H1 (cell line): ENCODE data around the gene SLC13A5. TPM values are rescaled to one million over a fixed set of nuclear protein-coding genes. Genes with fewer than 3 reads are reported as not detected.

Source experiments
- CTCF ChIA-PET: fragments of 300-600 bp; sonication (Branson Sonifier 250); formaldehyde crosslinking; loops from one replicate; lab custom pipeline; 2021; ENCODE audit not compliant: partially characterized antibody; lab: Charles Lee
- POLR2A ChIA-PET: fragments of 300-600 bp; sonication (Branson Sonifier 250); formaldehyde crosslinking; loops from one replicate; lab custom pipeline; 2021; ENCODE audit warnings: inconsistent platforms; ENCODE audit not compliant: partially characterized antibody; lab: Charles Lee
- DNase-seq, 2 experiments: peaks; one replicate each; pipeline versions ENCODE4 v3.0.0 to v3.0.0-alpha.2; 2010 to 2022; ENCODE audit warnings: low spot score in 2 of 2, low read depth in 1 of 2, mixed read lengths in 1 of 2
- FAIRE-seq: peaks from 2 replicates; lab custom pipeline; 2011; peaks lifted over from hg19 to GRCh38; lab: Jason Lieb, UNC
- H2AFZ ChIP-seq: 2 replicates; pipeline ENCODE4 v1.8.1; 2012; ENCODE audit warnings: low read length, inconsistent platforms
- H2AK5ac ChIP-seq: 2 replicates; pipeline ENCODE4 v1.6.1; 2013; ENCODE audit warnings: low read depth, low read length
- H2BK120ac ChIP-seq: replicated peaks from 2 replicates; pipeline ENCODE3; 2013; ENCODE audit warnings: low read depth, low read length, inconsistent platforms
- H2BK12ac ChIP-seq: 2 replicates; pipeline ENCODE4 v1.6.1; 2013; ENCODE audit warnings: low read depth, low read length
- H2BK15ac ChIP-seq: 2 replicates; pipeline ENCODE4 v1.6.1; 2013; ENCODE audit warnings: low read length
- H2BK20ac ChIP-seq: 2 replicates; pipeline ENCODE4 v1.6.1; 2013; ENCODE audit warnings: low read length
- H2BK5ac ChIP-seq: 2 replicates; pipeline ENCODE4 v1.6.1; 2013; ENCODE audit warnings: low read depth, low read length
- H3K14ac ChIP-seq: 2 replicates; pipeline ENCODE4 v1.6.1; 2013; ENCODE audit warnings: inconsistent platforms; ENCODE audit not compliant: insufficient read length
- H3K18ac ChIP-seq: 2 replicates; pipeline ENCODE4 v1.6.1; 2013; ENCODE audit warnings: low read length; ENCODE audit errors: extremely low read depth
- H3K23ac ChIP-seq: 2 replicates; pipeline ENCODE4 v1.6.1; 2013; ENCODE audit warnings: inconsistent platforms; ENCODE audit not compliant: insufficient read length
- H3K23me2 ChIP-seq: 2 replicates; pipeline ENCODE4 v1.6.1; 2013; ENCODE audit warnings: low read depth, low read length
- H3K27ac ChIP-seq: 2 replicates; pipeline ENCODE4 v1.6.1; 2011; ENCODE audit warnings: low read depth, low read length, inconsistent platforms
- H3K27me3 ChIP-seq, 4 experiments: replicated peaks in 1 of 4; 1 replicate in 1 of 4; 2 replicates in 3 of 4; pipeline versions ENCODE4 v1.6.1 to v1.8.1; 2011 to 2013; ENCODE audit warnings: low read length in 3 of 4, mild to moderate bottlenecking in 3 of 4, inconsistent platforms in 2 of 4, mixed read lengths in 2 of 4, moderate library complexity in 1 of 4; ENCODE audit not compliant: control insufficient read depth in 3 of 4, insufficient read depth in 3 of 4; ENCODE audit errors: extremely low read depth in 1 of 4
- H3K36me3 ChIP-seq, 4 experiments: 2 replicates each; pipeline versions ENCODE4 v1.6.1 to v1.8.1; 2011 to 2013; ENCODE audit warnings: mild to moderate bottlenecking in 4 of 4, low read length in 3 of 4, moderate library complexity in 2 of 4, control low read depth in 1 of 4, inconsistent platforms in 1 of 4; ENCODE audit not compliant: insufficient read depth in 4 of 4, control insufficient read depth in 2 of 4
- H3K4ac ChIP-seq: replicated peaks from 2 replicates; pipeline ENCODE3; 2013; ENCODE audit warnings: low read length, low read depth, mixed read lengths, inconsistent platforms; ENCODE audit not compliant: insufficient read length
- H3K4me1 ChIP-seq, 4 experiments: replicated peaks in 1 of 4; 1 replicate in 1 of 4; 2 replicates in 3 of 4; pipeline versions ENCODE4 v1.6.1 to v1.8.1; 2011 to 2013; ENCODE audit warnings: low read length in 3 of 4, inconsistent platforms in 2 of 4, mixed read lengths in 1 of 4; ENCODE audit not compliant: insufficient read depth in 4 of 4, control insufficient read depth in 3 of 4
- H3K4me2 ChIP-seq, 2 experiments: 2 replicates each; pipeline versions ENCODE4 v1.6.1 to v1.8.1; 2011 to 2013; ENCODE audit warnings: low read depth in 2 of 2, low read length in 2 of 2, control low read depth in 1 of 2, inconsistent platforms in 1 of 2, mild to moderate bottlenecking in 1 of 2; ENCODE audit not compliant: insufficient read depth in 1 of 2
- H3K4me3 ChIP-seq, 4 experiments: fragments of 200-600, 300-600 bp in 1 of 4; sonication (generic), shearing (Covaris generic), sonication (Bioruptor Twin) in 1 of 4; 2 replicates each; pipeline versions ENCODE4 v1.5.1 to v1.8.1; 2011 to 2016; ENCODE audit warnings: low read length in 4 of 4, low read depth in 3 of 4, control low read depth in 2 of 4, inconsistent platforms in 2 of 4, mild to moderate bottlenecking in 2 of 4, mixed read lengths in 1 of 4, moderate library complexity in 1 of 4; ENCODE audit not compliant: insufficient read depth in 2 of 4; ENCODE audit errors: extremely low read depth in 1 of 4
- H3K56ac ChIP-seq: replicated peaks from 2 replicates; pipeline ENCODE3; 2013; ENCODE audit warnings: low read depth, mild to moderate bottlenecking, mixed read lengths, low read length, inconsistent platforms; ENCODE audit not compliant: insufficient read length
- H3K79me1 ChIP-seq: 2 replicates; pipeline ENCODE4 v1.6.1; 2013; ENCODE audit warnings: low read depth, low read length, control low read depth
- H3K79me2 ChIP-seq, 2 experiments: 2 replicates each; pipeline versions ENCODE4 v1.6.1 to v1.8.1; 2012 to 2013; ENCODE audit warnings: low read length in 2 of 2, mild to moderate bottlenecking in 2 of 2, inconsistent platforms in 1 of 2; ENCODE audit not compliant: insufficient read depth in 2 of 2, control insufficient read depth in 1 of 2
- H3K9ac ChIP-seq, 4 experiments: replicated peaks in 1 of 4; 1 replicate in 1 of 4; 2 replicates in 3 of 4; pipeline versions ENCODE4 v1.6.1 to v1.8.1; 2011 to 2013; ENCODE audit warnings: low read depth in 3 of 4, low read length in 3 of 4, control low read depth in 2 of 4, mild to moderate bottlenecking in 2 of 4, moderate library complexity in 2 of 4, inconsistent platforms in 1 of 4; ENCODE audit errors: extremely low read depth in 1 of 4
- H3K9me3 ChIP-seq, 2 experiments: 2 replicates each; pipeline versions ENCODE4 v1.6.1 to v1.8.1; 2012 to 2013; ENCODE audit warnings: mild to moderate bottlenecking in 2 of 2, moderate library complexity in 2 of 2, control low read depth in 1 of 2, inconsistent platforms in 1 of 2, low read depth in 1 of 2, low read length in 1 of 2, mixed read lengths in 1 of 2; ENCODE audit not compliant: insufficient read depth in 2 of 2
- H4K20me1 ChIP-seq, 2 experiments: replicated peaks in 1 of 2; 2 replicates each; pipeline versions ENCODE3 to v1.8.1; 2011 to 2013; ENCODE audit warnings: inconsistent platforms in 2 of 2, low read length in 2 of 2, mild to moderate bottlenecking in 1 of 2; ENCODE audit not compliant: insufficient read depth in 2 of 2, control insufficient read depth in 1 of 2
- H4K5ac ChIP-seq: 2 replicates; pipeline ENCODE4 v1.6.1; 2013; ENCODE audit warnings: low read length, low read depth, mixed read lengths, inconsistent platforms; ENCODE audit not compliant: insufficient read length
- H4K8ac ChIP-seq: 2 replicates; pipeline ENCODE4 v1.8.0; 2013; ENCODE audit warnings: mild to moderate bottlenecking, moderate library complexity, low read length, inconsistent platforms; ENCODE audit not compliant: insufficient read depth; ENCODE audit errors: extremely low read depth
- H4K91ac ChIP-seq: replicated peaks from 2 replicates; pipeline ENCODE3; 2013; ENCODE audit warnings: low read length, mixed read lengths, inconsistent platforms; ENCODE audit not compliant: insufficient read length
- HDAC2 ChIP-seq, 2 experiments: fragments of 300-600 bp in 1 of 2; sonication (generic) in 1 of 2; IDR thresholded peaks; 2 replicates each; pipeline ENCODE4 v1.6.1; 2011 to 2012; ENCODE audit warnings: low read depth in 2 of 2, low read length in 2 of 2, mild to moderate bottlenecking in 2 of 2, moderate library complexity in 2 of 2, borderline replicate concordance in 1 of 2, inconsistent platforms in 1 of 2
- WGBS, 2 experiments: shearing (Covaris generic) in 1 of 2; methylation state at CpG; one replicate each; pipeline versions ENCODE4 v1.1.6 to v1.1.7; 2013 to 2015; ENCODE audit warnings: low lambda C conversion rate in 2 of 2, mixed read lengths in 2 of 2, inconsistent platforms in 1 of 2, low coverage in 1 of 2, missing lambda C conversion rate in 1 of 2; ENCODE audit not compliant: insufficient replicate concordance in 2 of 2, insufficient coverage in 1 of 2, insufficient read length in 1 of 2; ENCODE audit errors: extremely low coverage in 1 of 2, missing lambda C conversion rate in 1 of 2; 5-methylcytosine and 5-hydroxymethylcytosine counted together
- polyA plus RNA-seq, 7 experiments: library from polyadenylated mRNA; depleted of rRNA in 3 of 7; stranded (reverse) in 5 of 7; unstranded in 2 of 7; fragments of >200 nt in 5 of 7; fragments of 200-250 nt in 2 of 7; gene quantifications; 1 replicate in 5 of 7; 2 replicates in 1 of 7; 4 replicates in 1 of 7; pipeline versions ENCODE4 v1.2.1 to v1.2.3, GENCODE V29; 2011 to 2013; ENCODE audit warnings: missing spikeins in 2 of 7, mixed read lengths in 2 of 7
- total RNA-seq: library from RNA; stranded (reverse); fragmentation: NEBNext Ultra II Directional; extraction: Animal tissue kit (Norgen Biotek cat#: 25700); gene quantifications from 2 replicates; pipeline ENCODE4 v1.2.1, GENCODE V29; 2021

Gene SLC13A5
- total and polyA plus RNA-seq, 2 of the 8 experiments (the other 6 are each of a cell fraction or from before 2014, with no cell fraction given), result 2.1 to 2.6 TPM

GRCh38 chr17:6711081-6711674 is 2.0 kb downstream of the SLC13A5 start:
- H2BK5ac ChIP-seq, result no peak overlapping the region
- WGBS, 2 experiments, result 86% methylated on average over 7 of the region's 7 CpGs; no CpG with 5 or more reads in 1 of the 2 experiments
- H3K4me2 ChIP-seq, result no peak overlapping the region; a peak in 1 of 4 replicates
- peak overlapping the region; percentile 49 for H3K56ac ChIP-seq
- H3K23me2 ChIP-seq, result peaks cover 19% of the 10 kb centered on the region; the same call in 1 of the 2 replicates
- peaks cover 0 to 12% (median 9%) of the 10 kb centered on the region in 4 experiments; a peak in 6 of 7 replicates for H3K4me1 ChIP-seq
- no peak overlapping the region for H3K4me3 ChIP-seq
- H2BK120ac ChIP-seq, result no peak overlapping the region
- no peaks in the 10 kb centered on the region for H3K9me3 ChIP-seq
- H4K5ac ChIP-seq, result no peak overlapping the region
- no peaks in the 10 kb centered on the region for H4K20me1 ChIP-seq
- H2BK20ac ChIP-seq, result no peak overlapping the region
- H4K91ac ChIP-seq, result no peak overlapping the region
- H3K4ac ChIP-seq, result no peak overlapping the region
- DNase-seq, result no peak
- no peak overlapping the region for H3K27ac ChIP-seq
- H3K79me1 ChIP-seq, result no peaks in the 10 kb centered on the region; the same call in 1 of the 2 replicates
- FAIRE-seq, result peak; percentile 13
- ChIA-PET POLR2A (interaction anchor here (1.4 kb wide), 1 partner anchor 38 kb away, joined by 3 read pairs; no protein-coding TSS in a partner anchor), CTCF (interaction anchor here (1.4 to 7.0 kb wide), 10 partner anchors 9 to 310 kb away, joined by 3 to 72 read pairs (median 6); no protein-coding TSS in a partner anchor)
- no peak overlapping the region for H2AFZ ChIP-seq
- H3K14ac ChIP-seq, result no peak overlapping the region
- 0 out of 2 replicates have a peak overlapping the region, but pooled peaks have one; percentile 95 for H2BK15ac ChIP-seq
- H2AK5ac ChIP-seq, result peak overlapping the region; percentile 16; the same call in 1 of the 2 replicates
- no peak for TF ChIP-seq HDAC2 (IDR thresholded peaks at IDR 0.05; ENCODE audit: borderline replicate concordance in 1 of 2, low read depth in 2 of 2, low read length in 2 of 2)
- no peaks in the 10 kb centered on the region for H3K79me2 ChIP-seq
- no peak overlapping the region for H2BK12ac ChIP-seq
- H3K27me3 ChIP-seq, result peaks cover 9 to 38% (median 31%) of the 10 kb centered on the region in 4 experiments
- no peak overlapping the region for H4K8ac ChIP-seq
- H3K36me3 ChIP-seq, result no peaks in the 10 kb centered on the region
- no peak overlapping the region for H3K23ac ChIP-seq
- H3K18ac ChIP-seq, result no peak overlapping the region
- no peak overlapping the region for H3K9ac ChIP-seq
